CD4-positive, alpha-beta T cell treated with Interleukin-2 at 100 ng/mL for 4 hours (primary cell): Measurements from ENCODE around the gene SP1.

Experiments
- DNase-seq: peaks from one replicate; pipeline ENCODE4 v3.0.0-alpha.2; 2020; ENCODE audit warnings: low spot score

The SP1 gene

GRCh38 chr12:53450936-53451335 is 71.0 kb downstream of the SP1 start:
- no peak for DNase-seq

- peak; percentile 99 for DNase-seq
These were observed 71.7 kb downstream of the SP1 start, which contains the start of gene PCBP2 for GRCh38 chr12:53451661-53452158. TSS of gene PCBP2 (plus strand) at chr12:53452102. CDS start at chr12:53454801, 2,699 bp downstream.

- peak; percentile 78 for DNase-seq
These were observed 72.4 kb downstream of the SP1 start for GRCh38 chr12:53452159-53453077.

GRCh38 chr12:53453953-53454640 is 74.1 kb downstream of the SP1 start:
- DNase-seq: no peak

DNA sequence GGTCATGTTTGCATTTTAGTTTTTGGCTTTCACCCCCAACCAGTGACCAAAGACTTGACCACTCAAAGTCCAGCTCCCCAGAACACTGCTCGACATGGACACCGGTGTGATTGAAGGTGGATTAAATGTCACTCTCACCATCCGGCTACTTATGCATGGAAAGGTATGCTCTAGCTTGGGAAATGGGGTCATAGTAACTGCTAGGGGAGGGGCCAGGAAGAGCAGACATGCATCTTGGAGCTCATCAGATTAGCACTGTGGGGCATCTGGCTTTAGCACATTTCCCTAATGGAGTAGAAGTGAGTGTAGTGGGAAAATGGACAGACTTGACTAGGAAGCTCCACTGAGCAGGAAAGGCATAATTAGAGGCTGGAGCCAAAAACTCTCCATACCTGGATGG is 74.7 kb downstream of the SP1 start:
- no peak for DNase-seq

GRCh38 chr12:53456654-53457366 is 76.8 kb downstream of the SP1 start:
- DNase-seq: no peak

DNA sequence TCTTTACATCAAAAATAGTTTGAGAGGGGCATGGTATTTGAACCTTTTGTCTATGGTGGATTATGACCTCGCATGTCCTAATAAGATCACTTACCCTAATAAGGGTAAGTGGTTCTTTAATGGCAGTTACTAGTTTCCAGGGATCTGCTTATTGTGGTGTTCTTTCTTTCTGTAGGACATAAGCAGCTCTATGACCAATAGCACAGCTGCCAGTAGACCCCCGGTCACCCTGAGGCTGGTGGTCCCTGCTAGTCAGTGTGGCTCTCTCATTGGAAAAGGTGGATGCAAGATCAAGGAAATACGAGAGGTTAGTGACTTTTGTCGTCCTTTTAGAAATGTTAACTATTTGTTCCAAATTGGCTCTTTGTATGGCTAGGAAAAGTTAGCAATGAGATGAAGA is 79.1 kb downstream of the SP1 start:
- DNase-seq: no peak

- DNase-seq: no peak
These were observed 81.1 kb downstream of the SP1 start for GRCh38 chr12:53461059-53461458.

- DNase-seq: no peak
These were observed 81.6 kb downstream of the SP1 start for GRCh38 chr12:53461591-53461990.

DNA sequence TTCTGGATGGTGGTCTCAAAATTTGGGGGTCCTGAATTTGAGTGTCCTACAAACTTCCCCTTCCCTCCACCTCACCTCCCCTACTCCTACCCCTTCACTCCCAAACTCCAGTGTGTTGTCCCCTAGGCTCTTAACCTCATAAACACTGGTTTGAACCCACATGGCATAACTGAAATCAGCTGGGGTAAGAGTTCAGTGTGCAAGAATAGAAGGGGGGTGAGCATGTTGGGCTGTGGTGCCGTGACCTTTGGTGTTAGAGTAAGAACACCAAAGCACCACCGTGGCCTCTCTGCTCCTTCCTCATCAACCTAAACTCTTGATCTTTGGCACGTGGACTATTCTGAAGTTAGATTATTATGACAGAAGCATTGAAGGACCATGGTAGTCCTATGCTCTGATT is 83.0 kb downstream of the SP1 start:
- DNase-seq: no peak

DNA sequence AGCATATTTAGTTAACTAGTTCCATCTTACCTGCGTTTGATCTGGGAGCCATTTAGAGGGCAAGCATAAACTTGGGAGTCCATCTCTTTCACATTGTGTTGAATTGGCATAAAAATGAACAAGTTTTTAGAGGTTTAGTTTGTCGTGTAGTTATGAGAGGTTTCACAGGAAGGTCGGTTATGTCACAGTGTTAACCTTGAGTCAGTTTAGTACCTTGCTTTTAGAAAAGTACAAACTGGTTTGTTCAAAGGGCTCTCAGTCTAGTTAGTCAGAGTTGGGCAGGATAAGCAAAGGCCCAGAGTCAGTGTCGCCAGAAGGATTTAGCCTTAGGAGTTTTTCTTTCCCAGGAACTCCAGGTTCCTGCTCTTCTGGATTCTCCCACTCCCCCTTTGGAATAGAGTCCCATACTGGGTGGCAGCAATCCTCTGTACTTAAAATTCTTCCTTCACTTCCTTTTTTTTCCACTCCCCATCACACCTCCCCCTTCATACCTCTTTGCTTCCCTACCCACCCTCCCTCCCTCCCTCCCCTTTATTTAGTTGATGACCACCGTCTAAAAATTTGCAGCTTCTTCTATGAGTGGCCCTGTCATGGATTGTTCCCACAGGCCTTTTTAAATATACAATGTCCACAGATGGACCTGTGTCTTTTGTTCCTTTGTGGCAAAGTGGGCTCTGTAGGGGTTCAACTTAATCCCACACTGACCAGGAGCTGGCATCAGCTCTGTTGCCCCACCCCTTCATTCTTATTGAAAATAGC is 84.0 kb downstream of the SP1 start:
- DNase-seq: no peak

- no peak for DNase-seq
These were observed 84.9 kb downstream of the SP1 start for GRCh38 chr12:53464685-53465418.

GRCh38 chr12:53465679-53466078 is 85.7 kb downstream of the SP1 start:
- DNase-seq: no peak
